Loucy (cell line): Measurements from ENCODE around the gene C2orf81.

ENCODE experiments used
- EZH2phosphoT487 ChIP-seq: fragments of 200-600 bp; IDR thresholded peaks from 2 replicates; pipeline ENCODE4 v1.6.1; 2018; ENCODE audit warnings: antibody characterized with exemption, mild to moderate bottlenecking, moderate library complexity, borderline replicate concordance
- TF ChIP-seq, protein P1 (sequence below): fragments of 200-600 bp; sonication (generic); conservative IDR thresholded peaks from 2 replicates; pipeline ENCODE4 v1.5.1; 2014; ENCODE audit warnings: mild to moderate bottlenecking, antibody characterized with exemption, low read length

- TF ChIP-seq, protein P1, sequence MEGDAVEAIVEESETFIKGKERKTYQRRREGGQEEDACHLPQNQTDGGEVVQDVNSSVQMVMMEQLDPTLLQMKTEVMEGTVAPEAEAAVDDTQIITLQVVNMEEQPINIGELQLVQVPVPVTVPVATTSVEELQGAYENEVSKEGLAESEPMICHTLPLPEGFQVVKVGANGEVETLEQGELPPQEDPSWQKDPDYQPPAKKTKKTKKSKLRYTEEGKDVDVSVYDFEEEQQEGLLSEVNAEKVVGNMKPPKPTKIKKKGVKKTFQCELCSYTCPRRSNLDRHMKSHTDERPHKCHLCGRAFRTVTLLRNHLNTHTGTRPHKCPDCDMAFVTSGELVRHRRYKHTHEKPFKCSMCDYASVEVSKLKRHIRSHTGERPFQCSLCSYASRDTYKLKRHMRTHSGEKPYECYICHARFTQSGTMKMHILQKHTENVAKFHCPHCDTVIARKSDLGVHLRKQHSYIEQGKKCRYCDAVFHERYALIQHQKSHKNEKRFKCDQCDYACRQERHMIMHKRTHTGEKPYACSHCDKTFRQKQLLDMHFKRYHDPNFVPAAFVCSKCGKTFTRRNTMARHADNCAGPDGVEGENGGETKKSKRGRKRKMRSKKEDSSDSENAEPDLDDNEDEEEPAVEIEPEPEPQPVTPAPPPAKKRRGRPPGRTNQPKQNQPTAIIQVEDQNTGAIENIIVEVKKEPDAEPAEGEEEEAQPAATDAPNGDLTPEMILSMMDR = no peak
- TF ChIP-seq EZH2phosphoT487 = no peak
Measured at GRCh38 chr2:74418312-74418711, 3.1 kb downstream of the C2orf81 start.
